GM06990 (cell line): Measurements from ENCODE around the gene ABCC1.

Experiments
- DNase-seq: peaks from one replicate; pipeline ENCODE4 v3.0.0-alpha.2; 2011; ENCODE audit not compliant: insufficient read length; ENCODE audit errors: extremely low read depth
- H3K27me3 ChIP-seq: replicated peaks from 2 replicates; pipeline ENCODE4 v1.6.0; 2011; ENCODE audit warnings: low read length; ENCODE audit not compliant: control insufficient read depth, insufficient read depth
- H3K36me3 ChIP-seq: 2 replicates; pipeline ENCODE4 v1.5.1; 2011; ENCODE audit warnings: low read length; ENCODE audit not compliant: control insufficient read depth, insufficient read depth
- H3K4me3 ChIP-seq: replicated peaks from 2 replicates; pipeline ENCODE4 v1.5.1; 2011; ENCODE audit warnings: low read depth, mild to moderate bottlenecking, control low read depth, low read length
- TF ChIP-seq, protein P1 (sequence below): IDR thresholded peaks from 2 replicates; pipeline ENCODE4 v1.5.1; 2011; ENCODE audit warnings: low read length, control low read depth, mild to moderate bottlenecking, inconsistent platforms; ENCODE audit not compliant: insufficient read depth, poor library complexity, severe bottlenecking

Gene ABCC1

DNA sequence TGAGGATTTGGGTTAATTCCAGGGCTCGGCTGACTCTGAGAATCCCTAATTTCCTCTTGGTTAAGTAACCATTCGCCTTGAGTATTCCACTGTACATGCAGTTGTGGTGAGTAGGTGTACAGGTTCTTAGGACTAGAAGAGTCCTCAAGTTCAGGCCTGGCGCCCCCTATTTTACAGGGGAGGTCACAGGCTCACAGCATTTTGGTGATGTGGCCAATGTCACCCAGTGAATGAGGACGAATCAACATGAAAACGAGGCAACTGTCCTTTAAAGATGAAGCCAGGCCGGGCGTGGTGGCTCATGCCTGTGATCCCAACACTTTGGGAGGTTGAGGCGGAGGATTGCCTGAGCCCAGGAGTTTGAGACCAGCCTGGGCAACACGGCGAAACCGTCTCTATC is 218.5 kb downstream of the ABCC1 start:
- Histone ChIP-seq H3K4me3 (no peak overlapping the region), H3K27me3 (no peaks in the 10 kb centered on the region; the same call in 1 of the 2 replicates), H3K36me3 (no peaks in the 10 kb centered on the region)
- TF ChIP-seq, protein P1, sequence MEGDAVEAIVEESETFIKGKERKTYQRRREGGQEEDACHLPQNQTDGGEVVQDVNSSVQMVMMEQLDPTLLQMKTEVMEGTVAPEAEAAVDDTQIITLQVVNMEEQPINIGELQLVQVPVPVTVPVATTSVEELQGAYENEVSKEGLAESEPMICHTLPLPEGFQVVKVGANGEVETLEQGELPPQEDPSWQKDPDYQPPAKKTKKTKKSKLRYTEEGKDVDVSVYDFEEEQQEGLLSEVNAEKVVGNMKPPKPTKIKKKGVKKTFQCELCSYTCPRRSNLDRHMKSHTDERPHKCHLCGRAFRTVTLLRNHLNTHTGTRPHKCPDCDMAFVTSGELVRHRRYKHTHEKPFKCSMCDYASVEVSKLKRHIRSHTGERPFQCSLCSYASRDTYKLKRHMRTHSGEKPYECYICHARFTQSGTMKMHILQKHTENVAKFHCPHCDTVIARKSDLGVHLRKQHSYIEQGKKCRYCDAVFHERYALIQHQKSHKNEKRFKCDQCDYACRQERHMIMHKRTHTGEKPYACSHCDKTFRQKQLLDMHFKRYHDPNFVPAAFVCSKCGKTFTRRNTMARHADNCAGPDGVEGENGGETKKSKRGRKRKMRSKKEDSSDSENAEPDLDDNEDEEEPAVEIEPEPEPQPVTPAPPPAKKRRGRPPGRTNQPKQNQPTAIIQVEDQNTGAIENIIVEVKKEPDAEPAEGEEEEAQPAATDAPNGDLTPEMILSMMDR: no peak
- DNase-seq: no peak

DNA sequence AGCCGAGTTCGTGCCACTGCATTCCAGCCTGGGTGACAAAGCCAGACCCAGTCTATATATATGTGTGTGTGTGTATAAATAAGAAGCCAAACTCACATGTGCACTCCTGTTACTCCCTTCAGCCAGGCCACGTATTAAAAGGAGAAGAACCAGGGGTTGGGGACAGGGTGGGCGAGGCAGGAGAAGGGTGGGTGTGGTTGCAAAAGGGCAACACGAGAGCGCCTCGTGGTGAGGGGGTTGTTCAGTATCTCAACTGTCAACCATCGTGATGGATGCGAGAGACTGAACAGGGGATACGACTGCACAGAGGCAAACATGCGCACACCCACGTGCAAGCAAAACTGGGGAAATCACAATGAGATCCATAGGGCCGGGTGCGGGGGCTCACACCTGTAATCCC is 219.0 kb downstream of the ABCC1 start:
- Histone ChIP-seq H3K4me3 (no peak overlapping the region), H3K36me3 (no peaks in the 10 kb centered on the region), H3K27me3 (no peaks in the 10 kb centered on the region; the same call in 1 of the 2 replicates)
- no peak for DNase-seq
- TF ChIP-seq, protein P1: no peak

DNA sequence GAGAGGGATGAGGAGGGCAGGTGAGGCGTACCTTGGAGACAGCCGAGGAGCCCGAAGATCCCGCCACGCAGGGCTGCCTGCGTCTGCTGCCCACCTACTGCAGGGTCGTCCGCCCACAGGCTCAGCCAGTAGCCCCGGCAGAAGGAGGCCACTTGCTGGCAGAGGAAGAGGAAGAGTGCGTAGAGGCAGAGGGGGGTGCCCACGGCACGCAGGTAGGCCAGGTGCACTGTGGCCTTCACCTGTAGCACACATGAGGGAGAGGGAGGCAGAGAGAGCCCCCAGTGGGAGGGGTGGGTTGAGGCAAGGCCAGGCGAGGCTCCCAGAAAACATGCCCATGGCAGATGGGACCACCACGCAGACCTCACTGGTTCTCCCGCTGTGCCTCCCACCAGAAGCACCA is 220.2 kb downstream of the ABCC1 start:
- H3K27me3 ChIP-seq: no peaks in the 10 kb centered on the region; the same call in 1 of the 2 replicates
- no peak for DNase-seq
- H3K4me3 ChIP-seq: no peak overlapping the region
- TF ChIP-seq, protein P1: no peak
- H3K36me3 ChIP-seq: no peaks in the 10 kb centered on the region

DNA sequence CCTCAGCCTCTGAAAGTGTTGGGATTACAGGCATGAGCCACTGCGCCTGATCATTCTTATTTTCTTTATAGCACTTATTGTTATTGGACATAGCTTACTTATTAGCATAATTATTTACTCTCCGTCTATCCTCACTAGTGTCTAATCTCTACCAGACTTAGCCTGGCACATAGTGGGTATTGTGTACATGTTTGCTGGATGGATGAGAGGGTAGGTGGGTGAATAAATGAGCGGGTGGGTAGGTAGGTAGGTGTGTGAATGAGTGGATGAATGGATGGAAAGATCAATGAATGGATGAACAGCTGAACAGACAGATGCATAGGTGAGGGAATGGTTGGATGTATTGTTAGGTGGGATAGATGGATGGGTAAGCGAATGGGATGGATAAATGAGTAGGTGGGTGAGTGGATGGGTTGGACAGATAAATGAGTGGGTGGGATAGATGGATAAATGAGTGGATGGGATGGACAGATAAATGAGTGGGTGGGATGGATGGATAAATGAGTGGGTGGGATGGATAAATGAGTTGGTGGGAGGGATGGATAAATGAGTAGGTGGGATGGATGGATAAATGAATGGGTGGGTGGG is 222.0 kb downstream of the ABCC1 start:
- Histone ChIP-seq H3K4me3 (no peak overlapping the region), H3K27me3 (no peaks in the 10 kb centered on the region; the same call in 1 of the 2 replicates), H3K36me3 (no peaks in the 10 kb centered on the region)
- DNase-seq: no peak
- TF ChIP-seq, protein P1: no peak

DNA sequence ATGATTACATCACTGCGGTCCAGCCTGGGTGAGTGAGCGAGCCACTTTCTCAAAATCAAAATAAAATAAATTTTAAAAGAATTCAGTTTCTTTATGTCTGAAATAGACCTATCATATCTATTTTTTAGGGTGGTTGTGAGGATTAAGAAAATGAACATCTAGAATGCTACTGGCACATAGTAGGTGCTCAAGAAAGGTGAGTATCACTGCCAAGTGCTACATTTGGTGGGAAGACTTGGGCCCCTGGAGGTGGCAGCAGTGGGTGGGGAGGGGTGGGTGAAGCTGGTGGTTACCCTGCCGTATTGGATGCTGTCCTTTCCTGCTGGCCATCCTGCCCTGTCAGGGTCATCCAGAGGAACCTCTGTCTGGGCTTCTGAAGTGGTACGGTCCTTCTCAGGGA is 223.6 kb downstream of the ABCC1 start:
- TF ChIP-seq, protein P1: no peak
- H3K36me3 ChIP-seq: no peaks in the 10 kb centered on the region
- DNase-seq: no peak
- H3K4me3 ChIP-seq: no peak overlapping the region
- H3K27me3 ChIP-seq: no peaks in the 10 kb centered on the region; the same call in 1 of the 2 replicates

DNA sequence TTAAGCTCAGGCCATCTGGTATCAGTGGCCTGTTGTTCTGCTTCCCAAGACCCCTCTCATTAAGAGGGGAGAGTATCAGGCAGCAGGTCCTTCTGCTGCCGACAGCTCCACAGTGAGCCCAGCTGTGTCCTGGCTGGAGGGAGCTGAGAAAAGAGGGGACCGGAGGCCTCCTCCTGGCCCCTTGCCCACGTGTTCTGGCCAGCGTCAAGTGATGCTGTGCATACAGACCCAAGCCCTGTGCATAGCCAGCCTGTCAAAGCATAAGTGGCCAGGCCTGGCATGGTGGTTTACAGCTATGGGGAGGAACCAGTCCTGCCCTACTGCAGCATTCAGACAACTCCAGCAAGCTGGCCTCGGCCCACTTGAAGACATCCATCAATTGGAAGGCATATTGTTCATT is 225.9 kb downstream of the ABCC1 start:
- no peaks in the 10 kb centered on the region for H3K36me3 ChIP-seq
- H3K4me3 ChIP-seq: no peak overlapping the region
- DNase-seq: no peak
- H3K27me3 ChIP-seq: no peaks in the 10 kb centered on the region
- TF ChIP-seq, protein P1: no peak
